Endothelial cell (in vitro differentiated cells): ENCODE measurements around the gene ANKRD10. TPM values are rescaled to one million over a fixed set of nuclear protein-coding genes. Genes with fewer than 3 reads are reported as not detected.

Experiments
- DNase-seq: peaks from one replicate; pipeline ENCODE4 v3.0.0; 2021; ENCODE audit warnings: low spot score
- H3K27ac Mint-ChIP-seq: one replicate; pipeline ENCODE4 v1.8.0; 2021; ENCODE audit warnings: mixed read lengths, inconsistent platforms; ENCODE audit not compliant: unreplicated experiment
- H3K27me3 Mint-ChIP-seq: one replicate; pipeline ENCODE4 v1.8.0; 2021; ENCODE audit warnings: mild to moderate bottlenecking, moderate library complexity, mixed read lengths, inconsistent platforms; ENCODE audit not compliant: unreplicated experiment
- H3K36me3 Mint-ChIP-seq: one replicate; pipeline ENCODE4 v1.8.0; 2021; ENCODE audit warnings: mild to moderate bottlenecking, low read depth, mixed read lengths, inconsistent platforms; ENCODE audit not compliant: unreplicated experiment
- H3K4me1 Mint-ChIP-seq: one replicate; pipeline ENCODE4 v1.8.0; 2021; ENCODE audit warnings: mild to moderate bottlenecking, mixed read lengths, inconsistent platforms; ENCODE audit not compliant: unreplicated experiment
- H3K4me3 Mint-ChIP-seq: one replicate; pipeline ENCODE4 v1.8.0; 2021; ENCODE audit warnings: mild to moderate bottlenecking, mixed read lengths, inconsistent platforms; ENCODE audit not compliant: unreplicated experiment
- H3K9me3 Mint-ChIP-seq: one replicate; pipeline ENCODE4 v1.8.0; 2021; ENCODE audit warnings: mixed read lengths, inconsistent platforms; ENCODE audit not compliant: unreplicated experiment
- CTCF ChIP-seq: fragments of 200-600 bp; sonication (generic); IDR thresholded peaks from one replicate; pipeline ENCODE4 v1.5.0; 2021; ENCODE audit warnings: antibody characterized with exemption; ENCODE audit not compliant: unreplicated experiment
- total RNA-seq: library from RNA; stranded (reverse); fragmentation: NEBNext Ultra II Directional; extraction: Animal tissue kit (Norgen Biotek cat#: 25700); gene quantifications from one replicate; pipeline ENCODE4 v1.2.1, GENCODE V29; 2021; ENCODE audit not compliant: unreplicated experiment

The ANKRD10 gene
- total RNA-seq, 1 donor from 2014 or later = 160 TPM

DNA sequence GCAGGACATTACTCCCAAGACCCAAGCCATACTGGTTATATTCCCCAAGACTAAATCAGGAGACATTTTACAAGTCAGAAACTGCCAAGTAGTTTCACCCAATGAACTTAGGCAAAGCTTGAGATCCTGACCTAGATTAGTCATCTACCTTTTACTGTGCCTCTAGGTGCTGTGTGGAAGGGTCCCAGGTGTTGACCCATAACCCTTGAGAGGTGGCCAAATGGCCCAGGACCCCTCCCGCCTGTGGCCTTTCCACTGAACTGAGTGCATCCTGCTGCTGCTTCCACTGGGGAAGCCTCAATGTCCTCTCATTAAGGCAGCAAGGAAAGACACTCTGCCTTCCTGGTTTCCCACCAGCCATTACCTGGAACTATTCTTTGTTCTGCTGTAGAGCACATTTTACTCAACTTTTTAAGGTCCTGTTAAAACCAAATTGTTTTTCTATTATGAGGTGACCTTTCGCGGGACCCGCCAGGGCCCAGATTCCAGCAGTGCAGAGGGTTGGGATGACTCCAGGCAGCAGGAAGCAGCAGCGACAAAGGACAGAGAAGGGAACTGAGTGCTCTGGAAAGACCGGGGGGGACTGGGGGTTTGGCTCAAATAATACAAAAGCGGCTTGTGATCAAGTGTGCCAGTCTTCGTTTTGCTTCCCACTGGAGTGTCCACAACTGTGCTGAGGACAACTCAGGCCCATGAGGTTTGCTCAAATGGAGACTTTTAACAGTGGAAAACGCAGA is 27.1 kb downstream of the ANKRD10 start:
- Mint-ChIP-seq H3K9me3 (no peaks in the 10 kb centered on the region), H3K4me3 (peak overlapping the region; percentile 58), H3K27ac (peak overlapping the region; percentile 97), H3K36me3 (peaks cover 5% of the 10 kb centered on the region), H3K27me3 (peaks cover 7% of the 10 kb centered on the region), H3K4me1 (peaks cover 44% of the 10 kb centered on the region)
- no peak for TF ChIP-seq CTCF
- DNase-seq = no peak

DNA sequence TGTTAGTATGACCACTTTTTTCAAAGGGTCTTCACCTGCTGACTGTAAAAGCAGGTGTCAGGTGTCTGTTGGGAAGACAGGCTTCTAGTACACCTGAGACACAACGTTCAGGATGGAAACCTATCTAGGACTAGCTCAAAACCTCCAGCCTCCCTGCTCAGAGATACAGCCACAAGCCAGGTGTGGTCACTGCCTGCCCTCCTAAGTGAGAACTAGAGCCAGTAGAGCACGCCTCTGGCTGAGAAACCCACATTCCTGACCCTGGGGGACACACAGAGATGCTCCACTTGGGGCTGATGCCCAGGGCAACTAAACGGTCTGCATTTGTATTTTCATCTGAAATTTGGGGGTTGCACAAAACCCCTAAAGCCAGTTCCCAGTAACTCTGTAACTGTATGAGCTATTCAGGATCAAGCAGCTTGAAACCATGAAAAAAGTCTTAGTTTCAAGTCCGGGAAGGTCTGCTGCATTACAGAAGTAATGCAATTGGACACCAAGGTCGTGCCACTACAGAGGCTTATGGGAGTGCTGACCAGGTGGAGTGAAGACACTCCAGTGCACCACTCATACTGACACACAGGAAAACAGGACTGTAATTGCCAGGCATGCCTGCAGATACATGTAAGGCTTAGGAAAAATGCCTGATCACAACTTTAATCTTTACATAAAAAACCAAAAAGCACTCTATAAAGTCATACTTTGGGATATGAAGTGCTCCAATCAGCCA is 27.8 kb downstream of the ANKRD10 start:
- no peak for DNase-seq
- H3K9me3 Mint-ChIP-seq = no peaks in the 10 kb centered on the region
- H3K27ac Mint-ChIP-seq = no peak overlapping the region
- H3K27me3 Mint-ChIP-seq = peaks cover 5% of the 10 kb centered on the region
- no peak for TF ChIP-seq CTCF
- H3K36me3 Mint-ChIP-seq = no peaks in the 10 kb centered on the region
- H3K4me1 Mint-ChIP-seq = peaks cover 42% of the 10 kb centered on the region
- H3K4me3 Mint-ChIP-seq = no peak overlapping the region

GRCh38 chr13:110885966-110886869 is 28.7 kb downstream of the ANKRD10 start:
- DNase-seq = no peak
- no peak for TF ChIP-seq CTCF
- peak overlapping the region; percentile 79 for H3K27ac Mint-ChIP-seq
- H3K27me3 Mint-ChIP-seq = peaks cover 5% of the 10 kb centered on the region
- H3K4me3 Mint-ChIP-seq = no peak overlapping the region
- H3K36me3 Mint-ChIP-seq = no peaks in the 10 kb centered on the region
- H3K4me1 Mint-ChIP-seq = peaks cover 42% of the 10 kb centered on the region
- no peaks in the 10 kb centered on the region for H3K9me3 Mint-ChIP-seq

DNA sequence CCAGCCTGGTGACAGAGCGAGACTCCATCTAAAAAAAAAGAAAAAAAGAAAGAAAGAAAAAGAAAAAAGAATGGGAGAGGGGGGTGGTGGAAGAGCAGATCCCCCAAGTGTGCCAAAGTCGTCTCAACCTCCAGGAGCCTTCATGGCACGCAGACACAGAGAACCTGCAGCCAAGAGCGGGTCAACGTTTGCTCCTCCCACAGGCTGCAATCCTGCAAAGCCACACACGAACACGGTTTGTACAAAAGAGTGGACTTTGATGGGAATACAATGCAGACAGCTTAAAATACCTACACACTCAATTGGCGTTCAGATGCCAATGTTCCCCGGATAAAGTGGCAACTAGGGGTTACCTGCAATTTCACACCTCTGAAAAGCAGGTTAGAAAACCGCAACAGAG is 29.4 kb downstream of the ANKRD10 start:
- Mint-ChIP-seq H3K4me3 (no peak overlapping the region), H3K27me3 (peaks cover 5% of the 10 kb centered on the region), H3K4me1 (peaks cover 42% of the 10 kb centered on the region), H3K27ac (peak overlapping the region; percentile 79), H3K9me3 (no peaks in the 10 kb centered on the region), H3K36me3 (no peaks in the 10 kb centered on the region)
- TF ChIP-seq CTCF = no peak
- DNase-seq = no peak
